Fibroblast of pulmonary artery (primary cell): ENCODE data around the gene CYS1.
"Not testable (repeated sequence)": the region's sequence is repeated elsewhere in the genome, so short reads cannot be mapped to it uniquely, and the experiment has no call there.

Experiments used
- DNase-seq: peaks from one replicate; pipeline ENCODE4 v3.0.0-alpha.2; 2010; ENCODE audit warnings: low read depth
- H3K4me3 ChIP-seq: replicated peaks from 2 replicates; pipeline ENCODE4 v1.5.1; 2011; ENCODE audit warnings: low read depth, mild to moderate bottlenecking, control low read depth, low read length, moderate library complexity
- CTCF ChIP-seq: IDR thresholded peaks from 2 replicates; pipeline ENCODE4 v1.5.1; 2011; ENCODE audit warnings: mild to moderate bottlenecking, control low read depth, low read length, inconsistent platforms; ENCODE audit errors: missing control alignments

Gene CYS1

GRCh38 chr2:10035633-10036032, 44.6 kb downstream of the CYS1 start:
- H3K4me3 ChIP-seq = no peak overlapping the region
- no peak for DNase-seq
- TF ChIP-seq CTCF = no peak

- H3K4me3 ChIP-seq = no peak overlapping the region
- no peak for TF ChIP-seq CTCF
- DNase-seq = no peak
Measured at GRCh38 chr2:10035053-10035422, 45.2 kb downstream of the CYS1 start.

GRCh38 chr2:10034333-10035052, 45.7 kb downstream of the CYS1 start:
- no peak for DNase-seq
- no peak overlapping the region for H3K4me3 ChIP-seq
- no peak for TF ChIP-seq CTCF

- TF ChIP-seq CTCF = no peak
- H3K4me3 ChIP-seq = no peak overlapping the region
- DNase-seq = no peak
Measured at GRCh38 chr2:10033251-10034006, 46.8 kb downstream of the CYS1 start.

GRCh38 chr2:10032746-10033105, 47.5 kb downstream of the CYS1 start:
- no peak overlapping the region for H3K4me3 ChIP-seq
- no peak for DNase-seq
- no peak for TF ChIP-seq CTCF

- no peak for TF ChIP-seq CTCF
- DNase-seq = no peak
- H3K4me3 ChIP-seq = no peak overlapping the region
Measured at GRCh38 chr2:10031886-10032745, 48.1 kb downstream of the CYS1 start.

- not testable (repeated sequence) for H3K4me3 ChIP-seq, DNase-seq
Measured at GRCh38 chr2:10030798-10031197, 49.4 kb downstream of the CYS1 start.
